PC-9 (cell line): ENCODE measurements around the gene ASB1. TPM values are rescaled to one million over a fixed set of nuclear protein-coding genes. Genes with fewer than 3 reads are reported as not detected.

Experiments
- BruUV-seq: library from RNA; stranded (reverse); fragments of 400-500 nt; replicated peaks from 2 replicates; lab custom pipeline; 2021; lab: Mats Ljungman, UMichigan
- CTCF ChIA-PET: fragments of 300-600 bp; sonication (Branson Sonifier 250); formaldehyde crosslinking; loops from one replicate; lab custom pipeline; 2022; ENCODE audit warnings: antibody characterized with exemption; lab: Charles Lee
- POLR2A ChIA-PET: fragments of 300-600 bp; sonication (Branson Sonifier 250); formaldehyde crosslinking; loops from one replicate; lab custom pipeline; 2022; ENCODE audit warnings: antibody characterized with exemption; ENCODE audit not compliant: unreplicated experiment; lab: Charles Lee
- DNase-seq, 2 experiments: peaks; one replicate each; pipeline versions ENCODE4 v3.0.0 to v3.0.0-alpha.2; 2015 to 2022; ENCODE audit warnings: mixed read lengths in 1 of 2
- H2AFZ ChIP-seq: fragments of 200-600 bp; sonication (generic); 2 replicates; pipeline ENCODE4 v1.8.1; 2017; ENCODE audit warnings: antibody characterized with exemption
- H3F3A ChIP-seq: fragments of 200-600 bp; sonication (generic); 2 replicates; pipeline ENCODE4 v1.8.1; 2017; ENCODE audit warnings: antibody characterized with exemption, mild to moderate bottlenecking, low read depth; ENCODE audit not compliant: insufficient read depth
- H3K27ac ChIP-seq: fragments of 200-600 bp; sonication (generic); 2 replicates; pipeline ENCODE4 v1.6.1; 2016; ENCODE audit warnings: mixed run types
- H3K27me3 ChIP-seq: fragments of 200-600 bp; sonication (generic); 2 replicates; pipeline ENCODE4 v1.6.1; 2016; ENCODE audit warnings: low read depth, mixed run types; ENCODE audit not compliant: insufficient read depth
- H3K36me3 ChIP-seq: fragments of 200-600 bp; sonication (generic); 2 replicates; pipeline ENCODE4 v1.6.1; 2016; ENCODE audit warnings: low read depth, mixed run types
- H3K4me1 ChIP-seq: fragments of 200-600 bp; sonication (generic); replicated peaks from 2 replicates; pipeline ENCODE4 v1.6.1; 2016; ENCODE audit warnings: mixed run types; ENCODE audit not compliant: insufficient read depth
- H3K4me2 ChIP-seq: fragments of 200-600 bp; sonication (generic); 2 replicates; pipeline ENCODE4 v1.6.1; 2017; ENCODE audit warnings: mixed run types
- H3K4me3 ChIP-seq: fragments of 200-600 bp; sonication (generic); 2 replicates; pipeline ENCODE4 v1.6.1; 2016; ENCODE audit warnings: mixed run types
- H3K79me2 ChIP-seq: fragments of 200-600 bp; sonication (generic); 2 replicates; pipeline ENCODE4 v1.6.1; 2017; ENCODE audit warnings: low read depth, mixed run types
- H3K9me2 ChIP-seq: fragments of 200-600 bp; sonication (generic); 2 replicates; pipeline ENCODE4 v1.8.1; 2017; ENCODE audit warnings: mild to moderate bottlenecking; ENCODE audit not compliant: insufficient read depth
- H3K9me3 ChIP-seq: fragments of 200-600 bp; sonication (generic); 2 replicates; pipeline ENCODE4 v1.8.1; 2016; ENCODE audit warnings: low read depth; ENCODE audit not compliant: insufficient read depth
- H4K20me1 ChIP-seq: fragments of 200-600 bp; sonication (generic); 2 replicates; pipeline ENCODE4 v1.8.1; 2017; ENCODE audit not compliant: insufficient read depth
- EZH2 ChIP-seq: fragments of 200-600 bp; sonication (generic); IDR thresholded peaks from 2 replicates; pipeline ENCODE4 v1.8.0; 2017; ENCODE audit warnings: antibody characterized with exemption, low read depth
- intact Hi-C: fragments of 100-400 bp; cut with micrococcal nuclease; formaldehyde crosslinking; loops from one replicate; pipeline ENCODE4 v1.10.0; 2022; ENCODE audit not compliant: unreplicated experiment
- total RNA-seq: library from RNA; stranded (reverse); gene quantifications from 2 replicates; pipeline ENCODE4 v1.2.3, GENCODE V29; 2021
- TF ChIP-seq, protein P1 (sequence below): fragments of 200-600 bp; sonication (generic); conservative IDR thresholded peaks from 2 replicates; pipeline ENCODE4 v1.6.1; 2017; ENCODE audit warnings: mixed run types, antibody characterized with exemption, mild to moderate bottlenecking, moderate library complexity

The ASB1 gene
- total RNA-seq, 1 experiment from 2014 or later = 56.7 TPM

- POLR2A ChIA-PET = no interaction called here
- no peak for TF ChIP-seq EZH2
- TF ChIP-seq, protein P1, sequence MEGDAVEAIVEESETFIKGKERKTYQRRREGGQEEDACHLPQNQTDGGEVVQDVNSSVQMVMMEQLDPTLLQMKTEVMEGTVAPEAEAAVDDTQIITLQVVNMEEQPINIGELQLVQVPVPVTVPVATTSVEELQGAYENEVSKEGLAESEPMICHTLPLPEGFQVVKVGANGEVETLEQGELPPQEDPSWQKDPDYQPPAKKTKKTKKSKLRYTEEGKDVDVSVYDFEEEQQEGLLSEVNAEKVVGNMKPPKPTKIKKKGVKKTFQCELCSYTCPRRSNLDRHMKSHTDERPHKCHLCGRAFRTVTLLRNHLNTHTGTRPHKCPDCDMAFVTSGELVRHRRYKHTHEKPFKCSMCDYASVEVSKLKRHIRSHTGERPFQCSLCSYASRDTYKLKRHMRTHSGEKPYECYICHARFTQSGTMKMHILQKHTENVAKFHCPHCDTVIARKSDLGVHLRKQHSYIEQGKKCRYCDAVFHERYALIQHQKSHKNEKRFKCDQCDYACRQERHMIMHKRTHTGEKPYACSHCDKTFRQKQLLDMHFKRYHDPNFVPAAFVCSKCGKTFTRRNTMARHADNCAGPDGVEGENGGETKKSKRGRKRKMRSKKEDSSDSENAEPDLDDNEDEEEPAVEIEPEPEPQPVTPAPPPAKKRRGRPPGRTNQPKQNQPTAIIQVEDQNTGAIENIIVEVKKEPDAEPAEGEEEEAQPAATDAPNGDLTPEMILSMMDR = no peak
- intact Hi-C loops = no loop called here
- Histone ChIP-seq H3K9me2 (no peaks in the 10 kb centered on the region), H3K4me3 (no peak overlapping the region), H3K4me1 (no peaks in the 10 kb centered on the region), H3F3A (peaks cover 6% of the 10 kb centered on the region; the same call in 1 of the 2 replicates), H4K20me1 (peaks cover 35% of the 10 kb centered on the region), H3K4me2 (no peak overlapping the region), H3K36me3 (peaks cover 23% of the 10 kb centered on the region), H3K27me3 (no peaks in the 10 kb centered on the region), H3K79me2 (no peaks in the 10 kb centered on the region), H2AFZ (no peak overlapping the region), H3K27ac (no peak overlapping the region), H3K9me3 (no peaks in the 10 kb centered on the region)
- no peak for DNase-seq
- CTCF ChIA-PET = no interaction called here
- BruUV-seq = no TSS peak
Measured at GRCh38 chr2:238449241-238449640, 22.5 kb downstream of the ASB1 start.

DNA sequence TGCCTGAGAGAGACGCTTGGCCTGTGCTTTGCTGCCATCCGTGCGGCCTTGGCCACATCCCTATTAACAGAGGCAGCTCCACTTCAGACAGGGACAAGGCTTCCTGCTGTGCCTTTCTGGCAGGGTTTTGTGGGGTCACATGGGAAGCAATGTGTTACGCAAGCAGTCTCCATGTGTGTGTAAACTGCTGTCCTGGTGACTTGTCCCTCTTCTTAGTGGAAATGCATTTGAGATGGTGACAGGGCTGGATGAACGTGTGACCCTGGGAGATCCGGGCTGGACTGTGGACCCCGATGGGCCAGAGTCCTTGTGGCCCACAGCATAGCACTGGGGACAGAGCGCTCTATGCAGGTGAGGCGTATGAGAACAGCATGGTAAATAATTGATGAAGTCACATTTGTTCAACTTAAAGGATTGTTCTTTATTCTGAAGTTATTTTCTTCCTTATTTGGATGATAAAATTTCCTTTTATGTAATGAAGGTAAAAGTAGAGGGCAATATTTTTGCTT is 23.2 kb downstream of the ASB1 start:
- no peaks in the 10 kb centered on the region for H3K27me3 ChIP-seq
- intact Hi-C loops = no loop called here
- peaks cover 18% of the 10 kb centered on the region for H3K36me3 ChIP-seq
- H3F3A ChIP-seq = peaks cover 6% of the 10 kb centered on the region; the same call in 1 of the 2 replicates
- H2AFZ ChIP-seq = no peak overlapping the region
- H3K4me3 ChIP-seq = no peak overlapping the region
- ChIA-PET CTCF (interaction anchor here (1.0 kb wide), 1 partner anchor 36 kb away, joined by 3 read pairs; no protein-coding TSS in a partner anchor), POLR2A (no interaction called here)
- no peak overlapping the region for H3K4me2 ChIP-seq
- no peak overlapping the region for H3K27ac ChIP-seq
- no peaks in the 10 kb centered on the region for H3K9me2 ChIP-seq
- DNase-seq = no peak
- H3K79me2 ChIP-seq = no peaks in the 10 kb centered on the region
- peaks cover 35% of the 10 kb centered on the region for H4K20me1 ChIP-seq
- TF ChIP-seq, protein P1 = no peak
- TF ChIP-seq EZH2 = no peak
- no peaks in the 10 kb centered on the region for H3K4me1 ChIP-seq
- BruUV-seq = no TSS peak
- no peaks in the 10 kb centered on the region for H3K9me3 ChIP-seq

GRCh38 chr2:238450440-238450861 is 23.7 kb downstream of the ASB1 start:
- POLR2A ChIA-PET = no interaction called here
- H3K4me1 ChIP-seq = no peaks in the 10 kb centered on the region
- CTCF ChIA-PET = interaction anchor here (1.0 kb wide), 1 partner anchor 36 kb away, joined by 3 read pairs; no protein-coding TSS in a partner anchor
- no peaks in the 10 kb centered on the region for H3K9me2 ChIP-seq
- DNase-seq = no peak
- no peak overlapping the region for H2AFZ ChIP-seq
- no peak overlapping the region for H3K27ac ChIP-seq
- H3K27me3 ChIP-seq = no peaks in the 10 kb centered on the region
- no peaks in the 10 kb centered on the region for H3K9me3 ChIP-seq
- H3K36me3 ChIP-seq = peaks cover 13% of the 10 kb centered on the region
- H3K4me3 ChIP-seq = no peak overlapping the region
- TF ChIP-seq, protein P1 = no peak
- no peak for TF ChIP-seq EZH2
- peaks cover 6% of the 10 kb centered on the region; the same call in 1 of the 2 replicates for H3F3A ChIP-seq
- H3K4me2 ChIP-seq = no peak overlapping the region
- no TSS peak for BruUV-seq
- intact Hi-C loops = no loop called here
- H3K79me2 ChIP-seq = no peaks in the 10 kb centered on the region
- H4K20me1 ChIP-seq = peaks cover 30% of the 10 kb centered on the region
